NCI-H1436 treated with DMSO at 0.1 percent for 48 hours (cell line): ENCODE measurements around the gene NXPH1.
"Not testable (repeated sequence)": the region's sequence is repeated elsewhere in the genome, so short reads cannot be mapped to it uniquely, and the experiment has no call there.

Source experiments
- DNase-seq: peaks from one replicate; lab custom pipeline; 2025; lab: John Stamatoyannopoulos, UW

The NXPH1 gene

DNA sequence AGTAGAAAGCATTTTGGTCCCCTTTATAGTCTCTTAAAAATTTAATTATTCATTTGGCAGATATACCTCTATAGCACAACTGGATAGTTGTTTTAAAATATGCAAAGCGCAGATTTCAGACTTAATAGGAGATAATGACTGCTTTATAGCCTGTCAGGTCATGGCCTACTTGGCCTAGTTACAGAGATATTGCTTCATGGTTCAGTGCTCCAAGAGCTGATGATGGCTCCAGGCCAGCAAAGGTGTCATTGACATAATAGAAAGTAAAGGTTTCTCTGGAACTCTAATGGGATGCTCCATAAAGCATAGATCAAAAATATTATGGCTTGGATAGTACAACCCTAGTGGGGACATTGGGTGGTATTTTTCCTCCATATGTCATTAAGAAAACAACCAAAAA lies 285.7 kb downstream of the NXPH1 start:
- no peak for DNase-seq

DNA sequence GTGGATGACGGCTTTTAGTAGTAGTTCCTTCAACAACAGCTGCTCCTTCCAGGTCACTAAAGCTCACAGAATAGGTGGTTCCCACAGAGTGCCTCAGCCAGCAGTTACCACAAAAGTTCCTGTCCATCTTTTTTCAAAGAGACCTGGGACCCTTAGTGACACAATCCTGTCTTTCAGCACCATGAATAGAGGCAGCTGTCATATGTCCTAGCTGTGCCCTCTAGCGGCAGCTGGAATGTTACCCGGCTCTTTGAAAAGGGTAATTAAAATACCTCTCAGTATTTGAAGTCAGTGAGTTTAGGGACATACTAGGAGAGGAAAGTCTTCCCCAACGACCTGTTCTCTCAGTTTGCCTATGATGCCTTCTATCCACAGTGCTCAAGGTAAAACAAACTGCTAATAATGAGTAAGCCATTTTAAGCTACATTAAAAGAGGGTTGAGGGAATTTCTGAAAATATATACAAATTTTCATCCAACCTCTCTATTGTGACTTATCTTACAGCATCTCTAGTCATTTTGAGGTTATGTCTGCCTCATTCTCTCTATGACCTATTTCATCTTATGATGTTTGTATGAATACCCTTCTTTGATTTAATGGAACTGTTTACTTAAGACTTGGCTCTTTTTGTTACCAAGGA lies 290.8 kb downstream of the NXPH1 start:
- peak; percentile 34 for DNase-seq

- not testable (repeated sequence) for DNase-seq
Observed at GRCh38 chr7:8731756-8732155, 298.3 kb downstream of the NXPH1 start.

- DNase-seq = no peak
Observed at GRCh38 chr7:8739837-8740236, 306.4 kb downstream of the NXPH1 start.

DNA sequence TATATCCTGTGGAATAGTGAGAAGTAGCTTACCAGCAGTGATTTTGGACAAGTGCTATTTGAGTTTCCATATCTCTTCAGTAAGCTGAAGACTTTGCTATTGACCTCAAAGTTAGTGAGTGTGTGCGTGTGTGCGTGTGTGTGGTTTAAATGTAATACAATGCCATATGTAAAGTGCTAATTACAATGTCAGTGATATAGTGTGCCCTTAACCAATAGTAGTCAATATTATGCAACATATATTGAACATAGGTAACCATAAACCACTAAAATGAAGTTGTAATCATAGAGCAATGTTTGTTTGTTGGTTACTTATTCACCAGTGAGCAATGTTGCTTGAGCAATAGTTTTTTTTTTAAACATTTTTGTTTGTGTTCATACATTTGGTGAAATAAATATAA lies 309.4 kb downstream of the NXPH1 start:
- DNase-seq = no peak

GRCh38 chr7:8747338-8747737 lies 313.9 kb downstream of the NXPH1 start:
- DNase-seq = no peak

- DNase-seq = no peak
Observed at GRCh38 chr7:8751557-8752231, 318.3 kb downstream of the NXPH1 start.

DNA sequence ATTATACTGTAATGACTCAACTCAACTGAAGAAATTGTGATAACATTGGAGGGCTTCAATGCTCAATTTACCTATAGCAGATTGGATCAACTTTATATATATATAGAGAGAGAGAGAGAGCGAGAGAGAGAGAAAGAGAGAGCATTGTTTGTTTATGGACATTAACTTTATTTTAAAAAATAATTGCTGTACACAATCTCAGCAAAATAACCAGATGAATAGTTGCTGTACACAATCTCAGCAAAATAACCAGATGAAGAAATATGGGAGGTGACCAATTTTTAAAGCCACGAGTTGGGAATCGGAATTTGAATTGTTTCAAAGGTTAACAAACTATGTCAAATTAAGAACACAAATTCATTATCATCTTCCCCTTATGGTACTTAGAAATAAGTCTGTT lies 319.9 kb downstream of the NXPH1 start:
- no peak for DNase-seq

DNA sequence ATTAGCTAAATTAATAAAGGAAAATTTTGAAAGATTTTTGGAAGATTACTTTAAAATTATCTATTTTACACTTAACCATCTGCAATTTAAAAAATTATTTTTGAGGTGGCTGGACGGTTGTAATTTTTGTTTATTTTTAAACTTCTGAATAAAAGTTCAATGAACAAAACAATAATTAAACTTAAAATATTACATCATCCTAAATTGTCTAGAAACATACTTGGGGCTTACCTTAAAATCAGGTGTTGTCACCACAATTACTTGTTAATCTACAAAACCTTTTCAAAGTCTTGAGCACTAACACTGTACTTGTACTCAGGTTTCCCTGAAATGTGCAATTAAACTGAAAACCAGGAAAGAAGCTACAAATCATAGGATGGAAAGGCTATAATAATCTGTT lies 328.3 kb downstream of the NXPH1 start:
- DNase-seq = no peak

- DNase-seq = no peak
Observed at GRCh38 chr7:8762803-8763202, 329.4 kb downstream of the NXPH1 start.

DNA sequence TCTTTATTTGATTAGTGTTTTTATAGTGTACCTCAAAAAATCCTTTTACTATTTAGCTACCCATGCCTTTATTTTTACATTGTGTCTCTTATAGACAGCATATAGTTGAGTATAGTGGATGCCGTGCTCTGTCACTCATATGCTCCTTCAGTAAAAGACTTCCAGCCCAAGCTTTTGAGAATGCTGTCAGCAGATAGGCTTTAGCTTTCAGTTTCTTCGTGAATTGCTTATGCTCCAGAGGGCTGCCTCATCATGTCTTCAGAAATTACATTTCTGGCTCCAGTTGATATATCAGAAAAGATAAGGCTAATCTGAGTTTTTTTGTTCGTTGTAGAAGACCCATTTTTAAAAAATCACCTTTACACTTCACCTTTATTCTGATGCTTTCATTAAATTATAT lies 332.0 kb downstream of the NXPH1 start:
- no peak for DNase-seq

DNA sequence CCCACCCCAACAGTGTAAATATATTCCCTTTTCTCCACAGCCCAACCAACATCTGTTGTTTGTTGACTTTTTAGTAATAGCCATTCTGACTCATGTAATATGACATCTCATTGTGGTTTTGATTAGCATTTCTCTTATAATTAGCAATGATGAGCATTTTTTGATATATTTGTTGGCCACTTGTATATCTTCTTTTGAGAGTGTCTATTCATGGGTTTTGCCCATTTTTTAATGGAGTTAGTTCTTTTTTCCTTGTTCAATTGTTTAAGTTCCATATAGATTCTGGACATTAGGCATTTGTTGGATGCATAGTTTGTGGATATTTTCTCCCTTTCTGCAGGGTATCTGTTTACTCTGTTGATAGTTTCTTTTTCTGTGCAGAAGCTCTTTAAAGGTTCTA lies 340.1 kb downstream of the NXPH1 start:
- no peak for DNase-seq

GRCh38 chr7:8778459-8778858 lies 345.1 kb downstream of the NXPH1 start:
- DNase-seq = no peak

- DNase-seq = no peak
Observed at GRCh38 chr7:8781166-8781565, 347.8 kb downstream of the NXPH1 start.

DNA sequence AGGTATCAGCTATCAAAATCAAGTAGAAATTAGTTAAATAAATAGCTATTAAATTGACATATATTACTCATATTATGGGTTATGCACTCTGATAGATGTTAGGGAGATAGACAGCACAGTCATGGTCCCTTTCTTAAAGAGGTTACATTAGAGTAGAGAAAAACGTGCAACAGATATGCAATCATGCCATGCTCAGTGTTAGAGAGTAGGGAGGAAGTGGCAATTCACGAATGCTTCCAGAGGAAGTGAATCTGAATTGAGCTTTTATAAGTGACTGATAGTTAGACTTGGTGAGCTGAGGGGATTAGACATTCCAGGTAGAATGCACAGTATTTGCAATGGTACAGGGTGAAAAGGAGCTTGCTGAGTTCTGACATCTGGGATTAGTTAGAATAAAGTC lies 349.8 kb downstream of the NXPH1 start:
- no peak for DNase-seq

DNA sequence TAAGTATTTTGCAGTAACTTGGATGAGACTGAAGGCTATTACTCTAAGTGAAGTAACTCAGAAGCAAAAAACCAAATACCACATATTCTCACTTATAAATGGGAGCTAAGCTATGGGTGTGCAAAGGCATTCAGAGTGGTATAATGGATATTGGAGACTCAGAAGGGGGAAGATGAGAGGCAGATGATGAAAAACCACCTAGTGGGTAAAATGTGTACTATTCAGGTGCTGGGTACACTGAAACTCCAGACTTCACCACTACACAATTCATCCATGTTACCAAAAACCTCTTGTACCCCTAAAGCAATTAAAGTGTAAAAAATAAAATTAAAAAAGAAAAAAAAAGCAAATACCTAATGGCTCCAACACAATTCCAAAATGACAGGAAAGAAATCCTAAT lies 351.7 kb downstream of the NXPH1 start:
- DNase-seq = no peak

- no peak for DNase-seq
Observed at GRCh38 chr7:8800986-8801385, 367.6 kb downstream of the NXPH1 start.
